K562 (cell line): ENCODE results near the gene ITPKB. TPM values are rescaled to one million over a fixed set of nuclear protein-coding genes. Genes with fewer than 3 reads are reported as not detected.

Source experiments
- ATAC-seq: fragments of 200-7000 bp; cut with Tn5 transposase; 3 replicates; pipeline ENCODE4 v1.9.1; 2020; ENCODE audit warnings: moderate library complexity
- BruUV-seq: library from RNA; stranded (reverse); fragments of 400-500 nt; replicated peaks from 2 replicates; lab custom pipeline; 2021; lab: Mats Ljungman, UMichigan
- CTCF ChIA-PET: fragments of 300-600 bp; formaldehyde crosslinking; extraction: SDS; loops from one replicate; lab custom pipeline; 2021; ENCODE audit warnings: low intra/inter-chr PET ratio; lab: Yijun Ruan, JAX
- POLR2A ChIA-PET: fragments of 300-600, 350-650 bp; sonication (Branson Sonifier 250); formaldehyde crosslinking; extraction: SDS; loops from one replicate; lab custom pipeline; 2021; ENCODE audit warnings: antibody characterized with exemption, inconsistent platforms; lab: Yijun Ruan, JAX
- DNase-seq, 4 experiments: peaks; one replicate each; pipeline versions ENCODE4 v3.0.0 to v3.0.0-alpha.2; 2011 to 2018; ENCODE audit warnings: low spot score in 3 of 4, mixed read lengths in 3 of 4; ENCODE audit errors: extremely low read depth in 1 of 4
- FAIRE-seq: peaks from 2 replicates; lab custom pipeline; 2011; peaks lifted over from hg19 to GRCh38; lab: Jason Lieb, UNC
- H2AFZ ChIP-seq: 2 replicates; pipeline ENCODE4 v1.6.0; 2011; ENCODE audit warnings: low read depth, low read length, control low read depth, inconsistent platforms
- H3K27ac ChIP-seq: fragments of 200-600 bp; 3 replicates; pipeline ENCODE4 v1.8.0; 2011; ENCODE audit warnings: low read depth, mild to moderate bottlenecking, control low read depth, inconsistent platforms, low read length, moderate library complexity, mixed read lengths; ENCODE audit errors: extremely low read depth
- H3K27me3 ChIP-seq, 2 experiments: fragments of 300-600 bp in 1 of 2; 2 replicates in 1 of 2; 3 replicates in 1 of 2; pipeline versions ENCODE4 v1.6.0 to v1.8.0; 2011; ENCODE audit warnings: inconsistent platforms in 2 of 2, low read length in 2 of 2, mild to moderate bottlenecking in 1 of 2, mixed read lengths in 1 of 2, moderate library complexity in 1 of 2; ENCODE audit not compliant: control insufficient read depth in 2 of 2, insufficient read depth in 2 of 2
- H3K36me3 ChIP-seq: fragments of 300-600 bp; 3 replicates; pipeline ENCODE4 v1.8.0; 2011; ENCODE audit warnings: mild to moderate bottlenecking, low read length, inconsistent platforms; ENCODE audit not compliant: control insufficient read depth, insufficient read depth
- H3K4me1 ChIP-seq, 2 experiments: fragments of 200-600 bp in 1 of 2; replicated peaks in 1 of 2; 2 replicates in 1 of 2; 3 replicates in 1 of 2; pipeline versions ENCODE4 v1.5.1 to v1.8.0; 2011; ENCODE audit warnings: inconsistent platforms in 2 of 2, low read length in 2 of 2, mild to moderate bottlenecking in 1 of 2, mixed read lengths in 1 of 2, moderate library complexity in 1 of 2; ENCODE audit not compliant: control insufficient read depth in 2 of 2, insufficient read depth in 2 of 2
- H3K4me2 ChIP-seq: 2 replicates; pipeline ENCODE4 v1.6.1; 2011; ENCODE audit warnings: low read length, control low read depth, inconsistent platforms, mixed read lengths; ENCODE audit not compliant: insufficient read depth
- H3K4me3 ChIP-seq: fragments of 200-600 bp; sonication (generic), shearing (Covaris generic); 2 replicates; pipeline ENCODE4 v1.5.1; 2016; ENCODE audit warnings: control low read depth, inconsistent platforms
- H3K79me2 ChIP-seq: fragments of 200-600 bp; 3 replicates; pipeline ENCODE4 v1.8.0; 2011; ENCODE audit warnings: low read length, inconsistent platforms; ENCODE audit not compliant: control insufficient read depth, insufficient read depth
- H3K9ac ChIP-seq, 2 experiments: 2 replicates each; pipeline versions ENCODE4 v1.6.0 to v1.6.1; 2011; ENCODE audit warnings: low read depth in 2 of 2, low read length in 2 of 2, control low read depth in 1 of 2, inconsistent platforms in 1 of 2, mild to moderate bottlenecking in 1 of 2, mixed read lengths in 1 of 2; ENCODE audit not compliant: insufficient read depth in 1 of 2
- H3K9me1 ChIP-seq: one replicate; pipeline ENCODE4 v1.6.0; 2011; ENCODE audit warnings: inconsistent platforms, mild to moderate bottlenecking, low read length, moderate library complexity; ENCODE audit not compliant: control insufficient read depth, insufficient read depth
- H3K9me3 ChIP-seq: replicated peaks from 2 replicates; pipeline ENCODE4 v1.5.1; 2011; ENCODE audit warnings: low read depth, low read length, inconsistent platforms; ENCODE audit not compliant: control insufficient read depth, insufficient read depth
- H4K20me1 ChIP-seq: replicated peaks from 2 replicates; pipeline ENCODE4 v1.6.1; 2011; ENCODE audit warnings: low read length, inconsistent platforms, mixed read lengths; ENCODE audit not compliant: control insufficient read depth, insufficient read depth
- ARID1B ChIP-seq: fragments of 450-650 bp; IDR thresholded peaks from 2 replicates; pipeline ENCODE4 v1.6.1; 2016; ENCODE audit warnings: antibody characterized with exemption, mild to moderate bottlenecking, inconsistent platforms
- CBX3 ChIP-seq, 2 experiments: IDR thresholded peaks; 1 replicate in 1 of 2; 2 replicates in 1 of 2; pipeline ENCODE4 v1.6.1; 2012; ENCODE audit warnings: inconsistent platforms in 2 of 2, low read length in 2 of 2, borderline replicate concordance in 1 of 2, control low read depth in 1 of 2
- CTCF ChIP-seq, 3 experiments: IDR thresholded peaks in 2 of 3; conservative IDR thresholded peaks in 1 of 3; 2 replicates each; pipeline ENCODE4 v1.5.1; 2011 to 2012; ENCODE audit warnings: low read length in 3 of 3, mild to moderate bottlenecking in 3 of 3, control low read depth in 2 of 3, improper control_type of control experiment in 1 of 3, inconsistent platforms in 1 of 3, low read depth in 1 of 3, mixed read lengths in 1 of 3, moderate library complexity in 1 of 3; ENCODE audit not compliant: insufficient read depth in 2 of 3
- DMBX1 ChIP-seq: fragments of 250-450 bp; sonication (Bioruptor Pico); IDR thresholded peaks from 2 replicates; pipeline ENCODE4 v1.8.0; 2022; ENCODE audit warnings: inconsistent platforms, mild to moderate bottlenecking, moderate library complexity, borderline replicate concordance
- KLF6 ChIP-seq: fragments of 250-450 bp; sonication (Bioruptor Pico); IDR thresholded peaks from 2 replicates; pipeline ENCODE4 v1.4.0; 2020; ENCODE audit warnings: mild to moderate bottlenecking, moderate library complexity, borderline replicate concordance
- MCM5 ChIP-seq: fragments of 450-650 bp; IDR thresholded peaks from 2 replicates; pipeline ENCODE4 v1.6.1; 2016; ENCODE audit warnings: low read depth
- MTA2 ChIP-seq: fragments of 450-650 bp; IDR thresholded peaks from 2 replicates; pipeline ENCODE4 v1.6.1; 2016; ENCODE audit warnings: low read depth
- NCOA2 ChIP-seq, 2 experiments: fragments of 450-650 bp; IDR thresholded peaks; 2 replicates each; pipeline ENCODE4 v1.6.1; 2018; ENCODE audit warnings: mild to moderate bottlenecking in 2 of 2, moderate library complexity in 1 of 2; ENCODE audit not compliant: partially characterized antibody in 2 of 2
- POLR2B ChIP-seq: fragments of 450-650 bp; IDR thresholded peaks from 2 replicates; pipeline ENCODE4 v1.6.1; 2018; ENCODE audit warnings: low read depth; ENCODE audit not compliant: partially characterized antibody
- RBM15 ChIP-seq: fragments of 200-400 bp; formaldehyde crosslinking; IDR thresholded peaks from 2 replicates; pipeline ENCODE4 v1.6.1; 2018; ENCODE audit warnings: mild to moderate bottlenecking, low read length, moderate library complexity; ENCODE audit not compliant: insufficient read depth
- SAFB2 ChIP-seq: fragments of 200-400 bp; formaldehyde crosslinking; IDR thresholded peaks from 2 replicates; pipeline ENCODE4 v1.6.1; 2018; ENCODE audit warnings: borderline replicate concordance, low read length, low read depth, moderate library complexity; ENCODE audit not compliant: severe bottlenecking
- SRF ChIP-seq, 2 experiments: fragments of 250-450, 450-650 bp in 1 of 2; sonication (Bioruptor Pico) in 1 of 2; sonication (generic) in 1 of 2; formaldehyde crosslinking; IDR thresholded peaks; 2 replicates each; pipeline versions ENCODE4 v1.5.0 to v1.5.1; 2020 to 2022; ENCODE audit warnings: mild to moderate bottlenecking in 1 of 2, missing genetic modification reagents in 1 of 2
- TSHZ1 ChIP-seq: fragments of 250-450 bp; sonication (Bioruptor Pico); IDR thresholded peaks from 2 replicates; pipeline ENCODE4 v1.4.0; 2020; ENCODE audit warnings: mild to moderate bottlenecking, moderate library complexity
- VEZF1 ChIP-seq: fragments of 200-800 bp; sonication (Bioruptor generic); IDR thresholded peaks from 2 replicates; pipeline ENCODE4 v1.6.1; 2017; ENCODE audit warnings: missing genetic modification characterization, missing compliant biosample characterization
- ZNF324 ChIP-seq: fragments of 250-450 bp; sonication (Bioruptor Pico); IDR thresholded peaks from 2 replicates; pipeline ENCODE4 v1.4.0; 2020; ENCODE audit warnings: mild to moderate bottlenecking
- ZZZ3 ChIP-seq: fragments of 450-650 bp; IDR thresholded peaks from 2 replicates; pipeline ENCODE4 v1.6.1; 2016; ENCODE audit warnings: antibody characterized with exemption, mild to moderate bottlenecking, moderate library complexity
- WGBS: fragments of 100-300 bp; shearing (Covaris generic); methylation state at CpG from one replicate; pipeline ENCODE4 v1.1.6; 2016; ENCODE audit warnings: low coverage, mixed read lengths; ENCODE audit not compliant: insufficient coverage; ENCODE audit errors: missing lambda C conversion rate; 5-methylcytosine and 5-hydroxymethylcytosine counted together
- in situ Hi-C: fragments of 300-500 bp; cut with MboI; formaldehyde crosslinking; loops from 4 replicates; pipeline ENCODE4 v1.15.0; 2018; ENCODE audit warnings: inconsistent platforms, mixed read lengths
- intact Hi-C: fragments of 100-400 bp; cut with micrococcal nuclease; formaldehyde crosslinking; loops from 2 replicates; pipeline ENCODE4 v1.14.2; 2022
- polyA plus RNA-seq, 8 experiments: library from polyadenylated mRNA; depleted of rRNA in 4 of 8; stranded (reverse) in 5 of 8; unstranded in 3 of 8; fragments of >200 nt; fragmentation: Nextera tagmentation in 2 of 8; fragmentation: Illumina TruSeq in 1 of 8; extraction: Ambion mirVana in 2 of 8; extraction: Trizol in 1 of 8; gene quantifications; 2 replicates each; pipeline versions ENCODE4 v1.2.1 to v1.2.3, GENCODE V29; 2011 to 2014; ENCODE audit warnings: inconsistent platforms in 1 of 8, missing spikeins in 1 of 8
- total RNA-seq, 7 experiments: library from RNA; depleted of rRNA in 6 of 7; stranded (reverse); fragments of >200 nt in 6 of 7; fragmentation: Illumina TruSeq in 2 of 7; extraction: Trizol in 2 of 7; gene quantifications; 2 replicates each; pipeline versions ENCODE4 v1.2.1 to v1.2.3, GENCODE V29; 2011 to 2021; ENCODE audit warnings: low replicate concordance in 1 of 7

Gene ITPKB
- total and polyA plus RNA-seq, 9 of the 15 experiments (the other 6 are each of a cell fraction or from before 2014, with no cell fraction given) = 0.01 to 0.22 TPM; not detected in 7

- 4% methylated on average over 4 of the region's 4 CpGs for WGBS
- Histone ChIP-seq H3K4me1 (peaks cover 0 to 22% of the 10 kb centered on the region in 2 experiments; a peak in 2 of 5 replicates), H3K4me3 (no peak overlapping the region), H3K4me2 (no peak overlapping the region), H3K36me3 (no peaks in the 10 kb centered on the region), H3K9me1 (no peaks in the 10 kb centered on the region), H3K9ac (no peak overlapping the region), H2AFZ (no peak overlapping the region), H3K27me3 (peaks cover 44 to 66% of the 10 kb centered on the region in 2 experiments), H4K20me1 (peaks cover 4% of the 10 kb centered on the region; the same call in 1 of the 2 replicates), H3K79me2 (no peaks in the 10 kb centered on the region), H3K27ac (no peak overlapping the region), H3K9me3 (no peaks in the 10 kb centered on the region)
- FAIRE-seq (no peak), DNase-seq (no peak), ATAC-seq (no peak)
- ChIA-PET POLR2A (interaction anchor here (1.5 kb wide), 1 partner anchor 18 kb away, joined by 3 read pairs; no protein-coding TSS in a partner anchor), CTCF (no interaction called here)
- in situ Hi-C loops (no loop called here), intact Hi-C loops (no loop called here)
- no TSS peak for BruUV-seq
- TF ChIP-seq SRF (CRISPR knock-in tag; IDR thresholded peaks at IDR 0.05) (no peak), RBM15 (no peak), TSHZ1 (CRISPR knock-in tag) (no peak), POLR2B (no peak), CBX3 (IDR thresholded peaks at IDR 0.05; ENCODE audit: borderline replicate concordance in 1 of 2, low read length in 2 of 2) (no peak), MTA2 (no peak), CTCF (IDR thresholded peaks at IDR 0.05 in 2 of 3, conservative IDR thresholded peaks at IDR 0.05 in 1 of 3; ENCODE audit: insufficient read depth in 2 of 3, low read depth in 1 of 3, low read length in 3 of 3) (no peak), DMBX1 (CRISPR knock-in tag) (no peak), ARID1B (no peak), ZZZ3 (no peak), KLF6 (no peak), NCOA2 (IDR thresholded peaks at IDR 0.05; ENCODE audit: partially characterized antibody in 2 of 2) (no peak), ZNF324 (CRISPR knock-in tag) (no peak), SAFB2 (no peak), MCM5 (no peak), VEZF1 (CRISPR knock-in tag) (no peak)
Measured at GRCh38 chr1:226733876-226734275, 5.2 kb downstream of the ITPKB start.
